GM23248 (cell line): ENCODE measurements around the gene RAB43. TPM values are rescaled to one million over a fixed set of nuclear protein-coding genes. Genes with fewer than 3 reads are reported as not detected.
"Not testable (repeated sequence)": the region's sequence is repeated elsewhere in the genome, so short reads cannot be mapped to it uniquely, and the experiment has no call there.

Source experiments
- DNase-seq: peaks from one replicate; pipeline ENCODE4 v3.0.0-alpha.2; 2015
- H2AFZ ChIP-seq: fragments of 200-600 bp; sonication (generic); 2 replicates; pipeline ENCODE4 v1.6.1; 2016; ENCODE audit warnings: antibody characterized with exemption
- H3F3A ChIP-seq: fragments of 200-600 bp; sonication (generic); 2 replicates; pipeline ENCODE4 v1.6.1; 2016; ENCODE audit warnings: mild to moderate bottlenecking, antibody characterized with exemption, mixed run types; ENCODE audit not compliant: insufficient read depth
- H3K27ac ChIP-seq: fragments of 200-600 bp; sonication (generic); 2 replicates; pipeline ENCODE4 v1.5.1; 2016; ENCODE audit warnings: mild to moderate bottlenecking
- H3K27me3 ChIP-seq: fragments of 200-600 bp; sonication (generic); replicated peaks from 2 replicates; pipeline ENCODE4 v1.6.1; 2016; ENCODE audit warnings: mild to moderate bottlenecking; ENCODE audit not compliant: insufficient read depth
- H3K36me3 ChIP-seq: fragments of 200-600 bp; sonication (generic); 2 replicates; pipeline ENCODE4 v1.6.1; 2016; ENCODE audit warnings: low read depth, mild to moderate bottlenecking
- H3K4me1 ChIP-seq: fragments of 200-600 bp; sonication (generic); 2 replicates; pipeline ENCODE4 v1.6.1; 2016; ENCODE audit warnings: mild to moderate bottlenecking; ENCODE audit not compliant: insufficient read depth
- H3K4me2 ChIP-seq: fragments of 200-600 bp; sonication (generic); one replicate; pipeline ENCODE4 v1.6.1; 2016; ENCODE audit warnings: mild to moderate bottlenecking; ENCODE audit not compliant: unreplicated experiment
- H3K4me3 ChIP-seq: fragments of 200-600 bp; sonication (generic); 2 replicates; pipeline ENCODE4 v1.5.1; 2016; ENCODE audit warnings: mild to moderate bottlenecking
- H3K79me2 ChIP-seq: fragments of 200-600 bp; sonication (generic); 2 replicates; pipeline ENCODE4 v1.6.1; 2016; ENCODE audit warnings: mild to moderate bottlenecking; ENCODE audit not compliant: insufficient read depth
- H3K9ac ChIP-seq: fragments of 200-600 bp; sonication (generic); 2 replicates; pipeline ENCODE4 v1.6.1; 2016; ENCODE audit warnings: mild to moderate bottlenecking
- H3K9me2 ChIP-seq: fragments of 200-600 bp; sonication (generic); 2 replicates; pipeline ENCODE4 v1.6.1; 2016; ENCODE audit warnings: mixed run types, mild to moderate bottlenecking, moderate library complexity; ENCODE audit not compliant: insufficient read depth
- H3K9me3 ChIP-seq: fragments of 200-600 bp; sonication (generic); one replicate; pipeline ENCODE4 v1.6.1; 2017; ENCODE audit warnings: low read depth
- H4K20me1 ChIP-seq: fragments of 200-600 bp; sonication (generic); 2 replicates; pipeline ENCODE4 v1.6.0; 2016; ENCODE audit not compliant: insufficient read depth
- EZH2 ChIP-seq: fragments of 200-600 bp; sonication (generic); IDR thresholded peaks from 2 replicates; pipeline ENCODE4 v1.6.1; 2018; ENCODE audit warnings: antibody characterized with exemption, mild to moderate bottlenecking; ENCODE audit not compliant: insufficient read depth, poor library complexity, severe bottlenecking
- EZH2phosphoT487 ChIP-seq: fragments of 200-600 bp; sonication (generic); IDR thresholded peaks from 2 replicates; pipeline ENCODE4 v1.6.1; 2018; ENCODE audit warnings: antibody characterized with exemption, moderate library complexity, mild to moderate bottlenecking, low read depth; ENCODE audit not compliant: insufficient read depth
- WGBS, 2 experiments: methylation state at CpG; one replicate each; pipeline ENCODE4 v1.1.6; 2015 to 2017; ENCODE audit warnings: low lambda C conversion rate in 2 of 2, low coverage in 1 of 2; ENCODE audit errors: missing lambda C conversion rate in 2 of 2; 5-methylcytosine and 5-hydroxymethylcytosine counted together
- in situ Hi-C: fragments of 300-500 bp; cut with MboI; formaldehyde crosslinking; loops from 2 replicates; pipeline ENCODE4 v1.15.0; 2020
- polyA plus RNA-seq: library from polyadenylated mRNA; unstranded; fragments of >200 nt; fragmentation: Nextera tagmentation; extraction: Ambion mirVana; gene quantifications from 2 replicates; pipeline ENCODE4 v1.2.1, GENCODE V29; 2016
- total RNA-seq: library from RNA; depleted of rRNA; stranded (reverse); fragments of >200 nt; shearing (Covaris generic); gene quantifications from 2 replicates; pipeline ENCODE4 v1.2.3, GENCODE V29; 2014

Gene RAB43
- total and polyA plus RNA-seq, 2 experiments from 2014 or later, result 6.9 to 19.7 TPM

GRCh38 chr3:129114455-129114854 is 7.1 kb downstream of the RAB43 start:
- Histone ChIP-seq H3K4me3 (no peak overlapping the region), H4K20me1 (no peaks in the 10 kb centered on the region), H3K27ac (no peak overlapping the region), H3K36me3 (no peaks in the 10 kb centered on the region), H3K4me1 (no peaks in the 10 kb centered on the region; the same call in 1 of the 2 replicates), H3K79me2 (peaks cover 78% of the 10 kb centered on the region), H2AFZ (no peak overlapping the region), H3K9me3 (no peaks in the 10 kb centered on the region), H3K9me2 (no peaks in the 10 kb centered on the region), H3K4me2 (no peak overlapping the region), H3K9ac (no peak overlapping the region), H3K27me3 (no peaks in the 10 kb centered on the region), H3F3A (no peaks in the 10 kb centered on the region)
- 93 to 97% methylated on average over 6 of the region's 6 CpGs for WGBS, 2 experiments
- no peak for DNase-seq
- TF ChIP-seq EZH2 (no peak), EZH2phosphoT487 (no peak)
- in situ Hi-C loops, result no loop called here

DNA sequence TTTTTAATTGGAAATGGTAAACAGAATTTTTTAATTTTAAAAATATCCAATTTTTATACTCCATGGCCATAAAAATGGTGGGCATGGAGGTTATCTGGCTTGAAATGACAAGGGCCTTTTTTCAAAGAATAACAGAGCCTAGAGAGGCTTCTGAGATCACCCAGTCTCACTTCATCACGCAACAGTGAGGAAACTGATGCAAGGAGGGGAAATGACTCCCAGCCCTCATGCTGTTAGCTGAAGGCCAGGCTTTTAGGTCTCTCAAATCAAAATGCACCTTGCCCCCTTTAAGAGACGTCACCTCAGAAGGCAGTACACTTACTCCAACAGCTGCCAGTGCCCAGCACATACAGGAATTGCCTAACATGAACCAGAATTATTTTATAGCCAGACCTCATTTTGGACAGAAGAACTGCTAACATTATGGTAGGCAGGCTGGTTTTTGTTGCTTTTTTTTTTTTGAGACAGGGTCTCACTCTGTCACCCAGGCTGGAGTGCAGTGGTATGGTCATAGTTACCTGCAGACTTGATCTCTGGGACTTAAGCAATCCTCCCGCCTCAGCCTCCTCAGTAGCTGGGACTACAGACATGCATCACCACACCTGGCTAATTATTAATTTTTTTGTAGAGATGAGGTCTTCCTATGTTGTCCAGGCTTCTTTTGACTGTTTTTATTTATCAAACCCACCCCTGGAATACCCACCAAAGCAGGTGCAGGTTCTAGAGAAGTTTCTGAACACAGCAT is 9.1 kb downstream of the RAB43 start:
- H3K27ac ChIP-seq, result no peak overlapping the region
- no peaks in the 10 kb centered on the region for H3K27me3 ChIP-seq
- H3K79me2 ChIP-seq, result peaks cover 70% of the 10 kb centered on the region
- H3K4me3 ChIP-seq, result no peak overlapping the region
- WGBS, 2 experiments, result 87 to 88% methylated on average over 3 of the region's 3 CpGs
- no peaks in the 10 kb centered on the region for H3K36me3 ChIP-seq
- H2AFZ ChIP-seq, result no peak overlapping the region
- DNase-seq, result peak; percentile 44
- H3K4me2 ChIP-seq, result no peak overlapping the region
- H3K4me1 ChIP-seq, result no peaks in the 10 kb centered on the region
- no peaks in the 10 kb centered on the region for H3K9me2 ChIP-seq
- H3K9ac ChIP-seq, result no peak overlapping the region
- in situ Hi-C loops, result no loop called here
- no peaks in the 10 kb centered on the region for H4K20me1 ChIP-seq
- no peaks in the 10 kb centered on the region for H3K9me3 ChIP-seq
- TF ChIP-seq EZH2phosphoT487 (no peak), EZH2 (no peak)
- no peaks in the 10 kb centered on the region for H3F3A ChIP-seq

GRCh38 chr3:129111076-129111780 is 10.4 kb downstream of the RAB43 start:
- WGBS, 2 experiments, result 94 to 96% methylated on average over 10 of the region's 10 CpGs
- H3K9me2 ChIP-seq, H3F3A ChIP-seq, in situ Hi-C loops, H3K4me2 ChIP-seq, H3K36me3 ChIP-seq, H3K4me1 ChIP-seq, H3K27me3 ChIP-seq, H3K27ac ChIP-seq, DNase-seq, H3K9me3 ChIP-seq, H2AFZ ChIP-seq, H3K9ac ChIP-seq, H3K4me3 ChIP-seq, H4K20me1 ChIP-seq: not testable (repeated sequence)
- H3K79me2 ChIP-seq, result peaks cover 59% of the 10 kb centered on the region

DNA sequence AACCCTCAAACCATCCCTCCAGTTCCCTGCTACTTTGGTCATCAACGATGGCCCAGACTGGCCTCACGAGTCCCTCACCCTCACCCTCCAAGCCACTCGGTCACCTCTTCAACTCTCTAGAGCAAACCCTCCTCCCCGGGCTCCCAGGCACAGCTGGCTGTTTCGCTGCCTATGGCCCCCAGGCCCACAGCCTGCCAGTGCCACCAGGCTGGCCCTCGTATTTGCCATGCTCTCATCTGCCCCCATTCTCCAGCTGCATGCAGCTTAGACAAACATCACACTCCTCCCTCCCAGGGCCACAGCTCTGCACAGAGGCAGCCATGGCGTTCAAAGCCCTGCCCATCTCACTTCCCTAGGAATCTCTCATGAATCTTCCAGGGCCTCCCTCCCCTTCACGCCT is 13.8 kb downstream of the RAB43 start:
- Histone ChIP-seq H3K27me3 (no peaks in the 10 kb centered on the region), H3K27ac (no peak overlapping the region), H3K4me3 (no peak overlapping the region), H4K20me1 (no peaks in the 10 kb centered on the region), H2AFZ (no peak overlapping the region), H3K9me2 (no peaks in the 10 kb centered on the region), H3K4me2 (no peak overlapping the region), H3K36me3 (no peaks in the 10 kb centered on the region), H3K79me2 (peaks cover 56% of the 10 kb centered on the region), H3F3A (no peaks in the 10 kb centered on the region), H3K4me1 (no peaks in the 10 kb centered on the region), H3K9me3 (no peaks in the 10 kb centered on the region), H3K9ac (no peak overlapping the region)
- WGBS, 2 experiments, result 85 to 88% methylated on average over 8 of the region's 8 CpGs
- in situ Hi-C loops, result no loop called here
- no peak for DNase-seq
- no peak for TF ChIP-seq EZH2phosphoT487
- TF ChIP-seq EZH2, result no peak
